Kidney glomerular epithelial cell (primary cell): ENCODE data around the gene DTX1.
"Not testable (repeated sequence)": the region's sequence is repeated elsewhere in the genome, so short reads cannot be mapped to it uniquely, and the experiment has no call there.

ENCODE experiments used
- DNase-seq: peaks from one replicate; lab custom pipeline; 2025; lab: John Stamatoyannopoulos, UW

DTX1 gene

GRCh38 chr12:113137861-113138783 lies 81.6 kb downstream of the DTX1 start:
- DNase-seq: no peak

GRCh38 chr12:113138826-113139225 lies 82.3 kb downstream of the DTX1 start:
- peak; percentile 72 for DNase-seq

- no peak for DNase-seq
Measured at GRCh38 chr12:113140706-113141105, 84.2 kb downstream of the DTX1 start.

GRCh38 chr12:113141716-113142115 lies 85.2 kb downstream of the DTX1 start:
- not testable (repeated sequence) for DNase-seq

- no peak for DNase-seq
Measured at GRCh38 chr12:113142173-113142885, 85.8 kb downstream of the DTX1 start.

- no peak for DNase-seq
Measured at GRCh38 chr12:113142886-113143332, 86.4 kb downstream of the DTX1 start.

GRCh38 chr12:113143959-113144358 lies 87.4 kb downstream of the DTX1 start:
- DNase-seq: no peak

- no peak for DNase-seq
Measured at GRCh38 chr12:113144806-113145205, 88.3 kb downstream of the DTX1 start.

- no peak for DNase-seq
Measured at GRCh38 chr12:113145720-113146551, 89.4 kb downstream of the DTX1 start.

GRCh38 chr12:113146999-113147398 lies 90.5 kb downstream of the DTX1 start:
- no peak for DNase-seq
